Stimulated activated CD4-positive, alpha-beta T cell treated with anti-CD3 and anti-CD28 coated beads, Interleukin-1b, Interleukin-23, amount 100 ng/mL, for 1 hour (primary cell): ENCODE measurements around the gene SIGLEC8.
"Not testable (repeated sequence)": the region's sequence is repeated elsewhere in the genome, so short reads cannot be mapped to it uniquely, and the experiment has no call there.

ENCODE experiments used
- DNase-seq, 2 donors: peaks; one replicate each; pipeline ENCODE4 v3.0.0-alpha.2; 2020; ENCODE audit warnings: low read depth in 2 of 2

The SIGLEC8 gene

GRCh38 chr19:51447510-51447909 lies 10.7 kb downstream of the SIGLEC8 start:
- not testable (repeated sequence) for DNase-seq

DNA sequence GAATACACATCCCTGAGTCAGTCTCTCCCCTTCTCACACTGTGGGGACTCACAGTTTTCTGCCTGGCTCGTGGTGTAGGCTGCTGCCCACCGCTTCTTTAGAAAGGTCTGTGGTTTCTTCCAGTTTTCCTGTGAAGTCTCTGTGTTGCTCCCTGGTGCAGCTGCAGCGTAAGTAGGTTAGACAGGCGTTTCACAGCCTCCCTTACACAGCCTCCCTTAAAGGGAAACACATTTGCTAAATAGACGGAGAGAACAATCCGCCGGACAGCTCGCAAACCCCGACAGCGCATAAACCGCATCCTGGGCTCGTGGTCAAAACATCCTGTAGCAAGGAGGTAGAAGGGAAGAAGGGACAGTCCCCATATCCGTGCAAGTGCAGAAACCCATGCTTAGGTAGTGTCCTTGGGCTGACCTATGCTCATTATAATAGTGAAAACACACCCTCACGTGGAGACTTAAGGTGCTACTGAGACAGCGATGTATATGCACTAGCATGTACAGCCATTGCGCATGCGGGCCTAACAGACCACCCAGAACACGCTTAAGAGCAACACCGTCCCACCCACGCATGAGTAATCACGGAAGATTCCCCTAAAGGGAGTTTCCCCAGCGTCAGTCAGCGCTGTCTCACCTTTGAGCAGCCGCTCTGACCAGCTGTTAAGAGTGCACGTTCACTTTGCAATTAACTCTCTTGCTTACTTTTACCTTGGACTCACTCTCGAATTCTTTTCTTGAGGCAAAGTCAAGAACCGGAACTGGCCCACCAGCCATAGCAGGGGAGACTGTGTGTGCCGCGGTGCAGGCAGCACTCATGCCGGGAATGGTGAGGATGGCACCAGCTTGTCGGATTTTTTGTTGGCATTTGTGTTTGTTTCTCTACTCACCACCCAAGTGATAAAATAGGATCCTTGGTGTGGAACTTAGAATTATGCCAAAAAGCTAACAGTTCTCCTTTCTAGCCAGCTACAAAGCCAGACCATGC lies 16.6 kb downstream of the SIGLEC8 start:
- peak; percentile 66 to 69 for DNase-seq

GRCh38 chr19:51440846-51441409 lies 17.3 kb downstream of the SIGLEC8 start:
- peak in 1 of 2 donors; percentile 34 for DNase-seq

- DNase-seq: no peak
Observed at GRCh38 chr19:51440052-51440451, 18.2 kb downstream of the SIGLEC8 start.

DNA sequence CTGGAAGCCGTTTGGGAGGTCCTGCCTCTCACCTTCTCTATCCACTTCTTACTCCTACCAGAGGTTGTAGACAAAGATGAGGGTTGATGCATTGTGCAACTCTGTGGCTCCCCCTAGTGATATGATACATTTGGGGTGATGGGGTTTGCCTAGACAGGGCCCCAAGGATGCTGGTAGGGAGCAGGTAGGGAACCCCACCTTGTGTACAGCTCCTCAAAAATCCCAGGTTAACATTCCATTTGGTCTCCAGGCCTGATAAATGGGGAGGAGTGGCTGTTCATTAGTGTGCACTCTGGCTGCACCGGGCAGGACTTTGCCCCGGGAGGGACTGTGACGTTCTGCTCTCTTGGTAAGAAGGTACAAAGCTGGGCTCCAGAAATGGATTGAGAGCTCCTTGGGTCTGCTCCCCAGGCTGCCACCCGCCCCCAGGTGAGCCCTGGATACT lies 19.2 kb downstream of the SIGLEC8 start:
- no peak for DNase-seq

DNA sequence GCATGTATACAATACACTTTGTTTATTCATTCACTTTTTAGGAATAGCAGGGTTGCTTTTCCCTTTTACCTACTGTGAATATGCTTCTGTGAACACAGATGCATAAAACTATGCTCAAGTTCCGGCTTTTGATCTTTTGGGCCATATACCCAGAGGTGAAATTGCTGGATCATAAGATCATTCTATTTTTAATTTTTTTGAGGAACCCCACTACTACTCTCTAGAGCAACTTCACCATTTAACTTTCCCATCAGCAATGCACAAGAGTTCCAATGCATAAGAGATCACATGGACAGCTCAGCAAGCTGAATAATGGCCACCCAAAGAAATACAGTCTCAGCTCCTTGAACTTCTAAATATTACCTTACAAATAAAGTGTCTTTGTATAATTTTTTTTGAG lies 23.8 kb downstream of the SIGLEC8 start:
- no peak for DNase-seq

GRCh38 chr19:51433043-51433442 lies 25.2 kb downstream of the SIGLEC8 start:
- no peak for DNase-seq

DNA sequence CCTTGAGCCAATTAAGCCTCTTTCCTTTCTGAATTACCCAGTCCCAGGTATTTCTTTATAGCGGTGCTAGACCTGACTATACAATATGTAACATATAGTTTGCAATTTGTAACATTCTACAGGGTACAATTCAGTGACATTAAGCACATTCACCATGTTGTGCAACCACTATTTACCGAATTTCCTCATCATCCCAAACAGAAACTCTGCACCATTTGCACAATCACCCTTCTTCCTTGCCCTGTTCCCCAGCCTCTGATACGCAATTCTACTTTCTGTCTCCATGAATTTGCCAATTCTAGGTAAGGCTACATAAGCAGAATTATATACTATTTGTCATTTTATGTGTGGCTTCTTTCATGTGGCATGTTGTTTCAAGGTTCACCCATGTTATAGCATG lies 27.1 kb downstream of the SIGLEC8 start:
- DNase-seq: no peak

- no peak for DNase-seq
Observed at GRCh38 chr19:51430221-51430620, 28.0 kb downstream of the SIGLEC8 start.

GRCh38 chr19:51427201-51427600 lies 31.1 kb downstream of the SIGLEC8 start:
- DNase-seq: no peak

DNA sequence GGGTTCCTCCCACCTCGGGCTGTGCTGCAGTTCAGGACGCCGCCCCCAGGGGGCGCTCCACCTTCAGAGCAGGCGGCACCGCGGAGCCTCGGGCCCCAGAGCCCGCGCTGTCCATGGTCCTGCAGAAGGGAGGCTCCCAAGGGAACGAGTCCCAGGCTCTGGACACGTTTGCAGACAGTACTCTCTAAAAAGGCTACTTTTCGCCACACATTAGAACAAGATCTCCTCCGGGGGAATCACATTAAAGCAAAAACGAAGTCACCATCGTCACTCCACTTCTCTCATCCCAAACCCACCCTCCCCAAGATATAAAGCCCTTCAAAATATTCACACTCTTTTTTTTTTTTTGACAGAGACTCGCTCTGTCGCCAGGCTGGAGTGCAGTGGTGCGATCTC lies 36.2 kb downstream of the SIGLEC8 start:
- DNase-seq: peak; percentile 63 to 91

DNA sequence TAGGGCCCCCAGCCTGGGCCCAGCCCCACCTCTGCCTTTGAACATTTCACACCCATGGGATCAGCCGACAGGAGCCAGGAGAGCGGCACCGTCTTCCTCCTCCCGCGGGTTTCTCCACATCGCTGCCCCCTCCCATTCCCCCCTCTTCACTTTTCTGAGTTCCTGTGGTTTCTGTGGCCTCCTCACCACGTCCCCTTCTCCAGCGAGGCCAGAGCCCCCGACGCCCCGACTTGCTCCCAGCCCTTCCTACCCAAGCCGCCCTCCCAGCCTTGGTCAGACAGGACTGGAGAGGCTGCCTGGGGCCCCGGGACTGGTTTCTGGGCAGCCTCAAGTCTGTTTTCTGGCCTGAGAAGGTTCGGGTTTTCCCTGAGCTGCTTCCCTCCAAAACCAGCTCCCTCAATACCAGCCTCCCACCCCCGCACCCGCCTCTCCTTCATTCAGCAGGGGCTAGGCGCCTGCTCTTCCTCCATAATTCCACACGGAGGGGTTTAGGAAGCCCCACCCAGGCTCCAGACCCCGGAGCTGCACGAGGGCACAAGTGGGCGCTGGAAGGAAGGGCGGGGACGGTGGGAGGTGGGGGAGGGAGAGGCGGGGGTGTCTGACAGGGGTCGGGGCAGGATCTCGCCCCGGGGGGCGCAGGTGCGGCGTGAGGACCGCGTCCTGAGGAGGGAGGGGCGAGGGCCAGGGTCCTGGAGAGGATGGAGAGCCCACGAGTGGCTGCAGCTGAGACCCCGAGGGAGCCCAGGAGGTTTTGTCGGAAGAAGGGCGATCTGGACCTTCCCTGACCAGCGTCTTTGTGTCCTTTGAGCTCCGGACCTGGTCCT lies 36.8 kb downstream of the SIGLEC8 start:
- no peak for DNase-seq

- not testable (repeated sequence) for DNase-seq
Observed at GRCh38 chr19:51420511-51420910, 37.7 kb downstream of the SIGLEC8 start.

- no peak for DNase-seq
Observed at GRCh38 chr19:51418707-51419106, 39.5 kb downstream of the SIGLEC8 start.

DNA sequence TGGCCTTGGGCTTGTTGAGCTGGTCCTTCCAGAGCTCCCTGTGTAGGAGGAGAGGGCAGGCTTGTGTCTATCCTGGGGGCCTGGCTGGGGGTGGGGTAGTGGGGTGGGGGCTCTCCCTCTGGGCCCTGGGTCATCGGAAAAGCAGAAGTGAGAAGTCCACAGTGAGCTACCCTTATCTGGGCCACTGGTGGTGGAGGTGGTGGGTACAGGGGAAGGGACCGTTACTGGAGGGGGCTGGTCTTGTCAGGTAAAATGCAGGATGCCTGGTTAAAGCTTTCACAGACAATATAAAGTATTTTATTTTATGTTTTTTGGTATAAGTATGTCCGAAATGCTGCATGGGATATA lies 40.5 kb downstream of the SIGLEC8 start:
- no peak for DNase-seq

DNA sequence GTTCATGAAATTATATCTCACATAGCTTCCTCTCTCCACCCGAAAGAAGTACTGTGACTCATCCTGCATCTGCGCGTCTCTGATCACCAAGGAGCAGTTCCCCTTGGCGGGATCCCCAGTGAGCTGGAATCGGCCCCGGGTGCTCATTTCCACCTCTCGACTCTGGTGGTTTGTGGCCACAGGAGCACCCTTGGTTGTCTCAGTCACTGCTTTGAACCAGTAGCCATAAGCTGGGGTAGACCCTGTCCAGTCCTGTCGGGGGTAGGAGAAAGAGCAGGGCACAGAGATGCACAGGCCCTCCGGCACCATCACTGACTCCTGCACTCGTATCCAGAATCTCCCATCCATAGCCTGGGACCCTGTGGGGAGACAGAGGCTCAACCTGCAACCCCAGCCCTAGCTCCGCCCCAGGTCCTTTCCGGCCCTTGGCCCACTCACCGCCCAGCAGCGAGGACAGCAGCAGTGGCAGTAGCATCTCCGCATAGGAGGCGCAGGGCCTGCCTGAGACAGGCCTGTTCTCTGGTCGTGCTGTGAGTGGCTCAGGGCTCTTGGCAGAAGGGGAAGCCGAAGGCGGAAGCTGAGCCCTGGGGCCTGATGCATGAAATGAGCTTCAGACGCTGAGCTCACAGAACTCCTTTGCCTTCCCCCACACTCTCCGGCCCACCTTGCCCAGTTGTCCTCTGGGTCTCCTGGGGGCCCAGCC lies 41.0 kb downstream of the SIGLEC8 start, which contains the start of gene SIGLEC10:
SIGLEC10 (minus strand) TSS at position 536 of the 703 bp plus-strand sequence; CDS start at position 475, 61 bp downstream.
- DNase-seq: no peak

GRCh38 chr19:51416422-51416821 lies 41.8 kb downstream of the SIGLEC8 start:
- DNase-seq: not testable (repeated sequence)

- DNase-seq: no peak
Observed at GRCh38 chr19:51415187-51415586, 43.1 kb downstream of the SIGLEC8 start.

GRCh38 chr19:51410950-51411748 lies 47.1 kb downstream of the SIGLEC8 start:
- no peak for DNase-seq

GRCh38 chr19:51407511-51408131 lies 50.6 kb downstream of the SIGLEC8 start:
- no peak for DNase-seq
